Measurements from ENCODE around the gene TAF1. TPM values are rescaled to one million over a fixed set of nuclear protein-coding genes. Genes with fewer than 3 reads are reported as not detected.
A peak's percentile ranks its signal among the peaks of the same experiment; 100 is the strongest.
"Not testable (repeated sequence)": the region's sequence is repeated elsewhere in the genome, so short reads cannot be mapped to it uniquely, and the experiment has no call there.

TAF1 gene
- total RNA-seq, 1 donor from 2014 or later = 23.3 TPM

GRCh38 chrX:71352439-71352838, 13.7 kb upstream of the TAF1 start:
- FAIRE-seq = not testable (repeated sequence)

GRCh38 chrX:71364221-71364620, 1.9 kb upstream of the TAF1 start:
- no peaks in the 10 kb centered on the region for H4K20me1 ChIP-seq (ENCODE audit: insufficient read depth, low read length)
- no peak overlapping the region for H3K4me2 ChIP-seq (ENCODE audit: low read length)
- Mint-ChIP-seq H3K27me3 (ENCODE audit: low read depth, unreplicated experiment) (no peaks in the 10 kb centered on the region), H3K4me3 (ENCODE audit: unreplicated experiment) (peak overlapping the region; percentile 34), H3K4me1 (ENCODE audit: low read depth, unreplicated experiment) (peaks cover 7% of the 10 kb centered on the region), H3K27ac (ENCODE audit: unreplicated experiment) (no peak overlapping the region), H3K9me3 (ENCODE audit: unreplicated experiment) (peaks cover 2% of the 10 kb centered on the region), H3K36me3 (ENCODE audit: low read depth, unreplicated experiment) (no peaks in the 10 kb centered on the region)
- no peak overlapping the region for H3K9ac ChIP-seq (ENCODE audit: low read length)
- no peak for TF ChIP-seq EZH2 (IDR thresholded peaks at IDR 0.05; ENCODE audit: insufficient read depth, low read length)
- TF ChIP-seq, protein P1, sequence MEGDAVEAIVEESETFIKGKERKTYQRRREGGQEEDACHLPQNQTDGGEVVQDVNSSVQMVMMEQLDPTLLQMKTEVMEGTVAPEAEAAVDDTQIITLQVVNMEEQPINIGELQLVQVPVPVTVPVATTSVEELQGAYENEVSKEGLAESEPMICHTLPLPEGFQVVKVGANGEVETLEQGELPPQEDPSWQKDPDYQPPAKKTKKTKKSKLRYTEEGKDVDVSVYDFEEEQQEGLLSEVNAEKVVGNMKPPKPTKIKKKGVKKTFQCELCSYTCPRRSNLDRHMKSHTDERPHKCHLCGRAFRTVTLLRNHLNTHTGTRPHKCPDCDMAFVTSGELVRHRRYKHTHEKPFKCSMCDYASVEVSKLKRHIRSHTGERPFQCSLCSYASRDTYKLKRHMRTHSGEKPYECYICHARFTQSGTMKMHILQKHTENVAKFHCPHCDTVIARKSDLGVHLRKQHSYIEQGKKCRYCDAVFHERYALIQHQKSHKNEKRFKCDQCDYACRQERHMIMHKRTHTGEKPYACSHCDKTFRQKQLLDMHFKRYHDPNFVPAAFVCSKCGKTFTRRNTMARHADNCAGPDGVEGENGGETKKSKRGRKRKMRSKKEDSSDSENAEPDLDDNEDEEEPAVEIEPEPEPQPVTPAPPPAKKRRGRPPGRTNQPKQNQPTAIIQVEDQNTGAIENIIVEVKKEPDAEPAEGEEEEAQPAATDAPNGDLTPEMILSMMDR (IDR thresholded peaks at IDR 0.05; ENCODE audit: insufficient read depth, low read depth, low read length) = no peak
- peaks cover 25% of the 10 kb centered on the region for H3K79me2 ChIP-seq (ENCODE audit: insufficient read depth, low read length)
- H3K4me1 ChIP-seq (ENCODE audit: insufficient read depth, low read length) = peaks cover 10% of the 10 kb centered on the region
- FAIRE-seq (no peak), DNase-seq (ENCODE audit: low read depth) (no peak)
- no peaks in the 10 kb centered on the region for H3K9me3 ChIP-seq (ENCODE audit: insufficient read depth, low read depth, low read length)
- no peak overlapping the region for H3K4me3 ChIP-seq (ENCODE audit: insufficient read depth, low read depth, low read length)
- H3K27ac ChIP-seq (ENCODE audit: low read depth, low read length) = no peak overlapping the region
- no peaks in the 10 kb centered on the region for H3K36me3 ChIP-seq (ENCODE audit: insufficient read depth, low read length)
- H2AFZ ChIP-seq (ENCODE audit: low read depth, low read length) = no peak overlapping the region
- H3K27me3 ChIP-seq (ENCODE audit: insufficient read depth, low read length) = no peaks in the 10 kb centered on the region

More at GRCh38 chrX:71352439-71352838, 13.7 kb upstream of the TAF1 start:
- H3K4me3 ChIP-seq (ENCODE audit: insufficient read depth, low read depth, low read length); DNase-seq (ENCODE audit: low read depth); H3K27ac ChIP-seq (ENCODE audit: low read depth, low read length); H3K79me2 ChIP-seq (ENCODE audit: insufficient read depth, low read length); H3K4me2 ChIP-seq (ENCODE audit: low read length); H2AFZ ChIP-seq (ENCODE audit: low read depth, low read length); H4K20me1 ChIP-seq (ENCODE audit: insufficient read depth, low read length); H3K4me1 ChIP-seq (ENCODE audit: insufficient read depth, low read length); H3K27me3 ChIP-seq (ENCODE audit: insufficient read depth, low read length); H3K9me3 Mint-ChIP-seq (ENCODE audit: unreplicated experiment); H3K36me3 Mint-ChIP-seq (ENCODE audit: low read depth, unreplicated experiment); H3K9me3 ChIP-seq (ENCODE audit: insufficient read depth, low read depth, low read length); H3K27ac Mint-ChIP-seq (ENCODE audit: unreplicated experiment); H3K9ac ChIP-seq (ENCODE audit: low read length); H3K4me1 Mint-ChIP-seq (ENCODE audit: low read depth, unreplicated experiment); H3K27me3 Mint-ChIP-seq (ENCODE audit: low read depth, unreplicated experiment); H3K36me3 ChIP-seq (ENCODE audit: insufficient read depth, low read length); H3K4me3 Mint-ChIP-seq (ENCODE audit: unreplicated experiment): not testable (repeated sequence)

- Mint-ChIP-seq H3K4me1 (ENCODE audit: low read depth, unreplicated experiment) (peaks cover 7% of the 10 kb centered on the region), H3K36me3 (ENCODE audit: low read depth, unreplicated experiment) (no peaks in the 10 kb centered on the region), H3K9me3 (ENCODE audit: unreplicated experiment) (peaks cover 2% of the 10 kb centered on the region), H3K27ac (ENCODE audit: unreplicated experiment) (peak overlapping the region; percentile 97), H3K4me3 (ENCODE audit: unreplicated experiment) (peak overlapping the region; percentile 93), H3K27me3 (ENCODE audit: low read depth, unreplicated experiment) (no peaks in the 10 kb centered on the region)
- TF ChIP-seq, protein P1 (IDR thresholded peaks at IDR 0.05; ENCODE audit: insufficient read depth, low read depth, low read length) = no peak
- no peak for TF ChIP-seq EZH2 (IDR thresholded peaks at IDR 0.05; ENCODE audit: insufficient read depth, low read length)
- peak overlapping the region; percentile 34 for H2AFZ ChIP-seq (ENCODE audit: low read depth, low read length)
- H4K20me1 ChIP-seq (ENCODE audit: insufficient read depth, low read length) = no peaks in the 10 kb centered on the region
- H3K4me3 ChIP-seq (ENCODE audit: insufficient read depth, low read depth, low read length) = peak overlapping the region; percentile 80
- peaks cover 33% of the 10 kb centered on the region for H3K79me2 ChIP-seq (ENCODE audit: insufficient read depth, low read length)
- H3K4me2 ChIP-seq (ENCODE audit: low read length) = peak overlapping the region; percentile 94
- no peaks in the 10 kb centered on the region for H3K9me3 ChIP-seq (ENCODE audit: insufficient read depth, low read depth, low read length)
- no peaks in the 10 kb centered on the region for H3K27me3 ChIP-seq (ENCODE audit: insufficient read depth, low read length)
- FAIRE-seq (no peak), DNase-seq (ENCODE audit: low read depth) (no peak)
- H3K9ac ChIP-seq (ENCODE audit: low read length) = peak overlapping the region; percentile 96
- peaks cover 3% of the 10 kb centered on the region for H3K36me3 ChIP-seq (ENCODE audit: insufficient read depth, low read length)
- peaks cover 10% of the 10 kb centered on the region for H3K4me1 ChIP-seq (ENCODE audit: insufficient read depth, low read length)
- H3K27ac ChIP-seq (ENCODE audit: low read depth, low read length) = peak overlapping the region; percentile 87
Observed at GRCh38 chrX:71365356-71365874, 742 bp upstream of the TAF1 start.
